GM21423 (cell line): ENCODE results near the gene ACKR4.
A peak's percentile ranks its signal among the peaks of the same experiment; 100 is the strongest.
"Not testable (repeated sequence)": the region's sequence is repeated elsewhere in the genome, so short reads cannot be mapped to it uniquely, and the experiment has no call there.

Experiments used
- ATAC-seq: cut with Tn5 transposase; IDR thresholded peaks from one replicate; pipeline ENCODE4 v1.9.1; 2021; ENCODE audit warnings: mild to moderate bottlenecking, moderate library complexity; ENCODE audit not compliant: unreplicated experiment

Gene ACKR4

GRCh38 chr3:132593947-132594323, 3.1 kb upstream of the ACKR4 start:
- ATAC-seq, result no peak

DNA sequence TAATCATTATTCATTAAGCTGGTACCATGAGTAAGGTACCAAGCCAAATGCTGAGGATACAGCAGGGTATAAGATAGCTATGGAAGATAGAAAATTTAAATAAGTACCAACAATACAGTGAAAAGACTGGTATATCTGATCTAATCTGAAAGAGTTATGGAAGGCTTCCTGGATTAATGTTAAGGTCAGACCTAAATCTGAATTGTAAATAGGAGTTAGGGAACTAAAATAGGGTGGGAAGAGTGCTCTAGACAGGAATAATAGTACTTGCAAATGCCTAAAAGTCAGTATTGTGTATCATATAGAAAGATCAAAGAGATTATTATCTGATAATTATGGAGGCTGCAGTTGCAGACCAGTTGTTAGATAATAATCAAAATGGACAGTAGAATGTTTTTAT, 2.6 kb upstream of the ACKR4 start:
- no peak for ATAC-seq

- ATAC-seq, result no peak
Measured at GRCh38 chr3:132595014-132595413, 2.1 kb upstream of the ACKR4 start.

DNA sequence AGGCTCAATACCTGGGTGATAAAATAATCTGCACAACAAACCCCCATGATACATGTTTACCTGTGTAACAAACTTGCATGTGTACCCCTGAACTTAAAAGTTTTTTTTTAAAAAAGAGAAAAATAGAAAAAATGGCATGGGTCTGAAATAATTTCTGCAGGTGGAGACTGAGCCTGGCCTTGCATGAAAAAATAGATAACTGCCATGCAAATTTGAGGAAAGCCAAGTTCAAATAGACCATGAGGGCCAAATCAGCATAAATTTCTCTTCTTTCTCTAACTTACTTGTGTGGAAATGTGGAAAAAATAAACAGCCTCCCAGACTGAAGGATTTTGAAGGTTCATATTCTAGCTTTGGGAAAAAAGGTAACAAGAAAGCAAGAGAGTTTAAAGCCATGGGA, 744 bp upstream of the ACKR4 start:
- no peak for ATAC-seq

- no peak for ATAC-seq
Measured at GRCh38 chr3:132597660-132598059, 590 bp downstream of the ACKR4 start.

DNA sequence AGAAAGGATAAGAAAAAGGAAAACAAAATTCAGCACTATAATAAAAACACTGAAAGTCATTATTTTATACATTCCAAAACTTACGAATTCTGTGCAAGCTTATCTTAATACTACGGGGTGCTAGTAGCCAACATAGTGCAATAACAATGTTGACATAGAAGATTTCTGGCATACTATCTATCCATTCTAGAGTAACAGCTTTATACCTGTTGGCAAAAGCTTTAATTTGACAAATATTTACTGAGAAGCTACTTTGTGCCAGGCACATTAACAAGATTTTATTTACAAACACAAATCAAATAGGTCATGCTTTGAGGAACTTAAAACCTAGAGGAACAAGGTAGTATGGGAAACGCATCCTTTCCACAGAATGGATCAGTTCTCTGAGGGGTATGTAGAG, 1.1 kb downstream of the ACKR4 start:
- ATAC-seq, result no peak

DNA sequence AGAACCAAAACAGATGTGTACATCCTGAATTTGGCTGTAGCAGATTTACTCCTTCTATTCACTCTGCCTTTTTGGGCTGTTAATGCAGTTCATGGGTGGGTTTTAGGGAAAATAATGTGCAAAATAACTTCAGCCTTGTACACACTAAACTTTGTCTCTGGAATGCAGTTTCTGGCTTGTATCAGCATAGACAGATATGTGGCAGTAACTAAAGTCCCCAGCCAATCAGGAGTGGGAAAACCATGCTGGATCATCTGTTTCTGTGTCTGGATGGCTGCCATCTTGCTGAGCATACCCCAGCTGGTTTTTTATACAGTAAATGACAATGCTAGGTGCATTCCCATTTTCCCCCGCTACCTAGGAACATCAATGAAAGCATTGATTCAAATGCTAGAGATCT, 3.5 kb downstream of the ACKR4 start:
- ATAC-seq, result not testable (repeated sequence)

DNA sequence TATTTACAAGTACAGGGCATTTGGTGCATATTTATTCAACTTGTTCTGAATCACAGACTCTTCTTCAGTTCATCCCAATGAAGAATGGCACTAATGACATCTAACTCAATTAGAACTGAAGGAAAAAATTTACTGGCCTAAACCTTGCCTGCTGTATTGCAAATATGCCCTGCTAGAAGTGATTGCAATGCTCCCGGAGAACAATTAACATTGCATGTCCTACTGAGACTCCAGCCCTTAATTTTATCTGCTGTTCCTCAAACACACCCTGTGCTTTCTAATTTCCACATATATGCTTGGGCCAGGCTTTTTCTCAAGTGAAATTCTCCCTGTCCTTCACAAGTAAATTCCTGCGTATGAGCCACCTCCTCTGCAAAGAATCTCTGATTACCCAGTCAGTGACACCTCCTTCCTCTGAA, 8.3 kb downstream of the ACKR4 start:
- no peak for ATAC-seq

- no peak for ATAC-seq
Measured at GRCh38 chr3:132606085-132606484, 9.0 kb downstream of the ACKR4 start.

- ATAC-seq, result not testable (repeated sequence)
Measured at GRCh38 chr3:132606620-132607019, 9.6 kb downstream of the ACKR4 start.

- ATAC-seq, result not testable (repeated sequence)
Measured at GRCh38 chr3:132615301-132615700, 18.2 kb downstream of the ACKR4 start.

GRCh38 chr3:132615881-132616280, 18.8 kb downstream of the ACKR4 start:
- no peak for ATAC-seq

- no peak for ATAC-seq
Measured at GRCh38 chr3:132616780-132617179, 19.7 kb downstream of the ACKR4 start.

DNA sequence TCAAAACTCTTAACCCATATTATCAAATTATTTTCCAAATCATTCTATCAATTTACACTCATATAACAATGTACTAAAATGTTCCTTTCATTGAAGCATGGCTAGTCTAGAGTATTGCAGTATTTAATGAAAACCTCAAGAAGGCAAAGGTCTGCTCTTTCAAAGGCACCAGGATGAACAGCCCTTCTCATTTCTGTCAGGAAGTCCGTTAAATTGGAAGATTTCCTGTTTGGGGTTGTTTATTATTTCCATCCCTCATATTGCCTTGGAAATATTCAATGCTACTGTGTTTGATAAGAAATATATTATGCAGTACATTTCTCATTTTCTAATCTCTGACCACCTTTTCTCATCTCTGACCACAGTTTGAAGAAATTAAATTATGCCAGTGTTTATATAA, 25.1 kb downstream of the ACKR4 start:
- no peak for ATAC-seq

DNA sequence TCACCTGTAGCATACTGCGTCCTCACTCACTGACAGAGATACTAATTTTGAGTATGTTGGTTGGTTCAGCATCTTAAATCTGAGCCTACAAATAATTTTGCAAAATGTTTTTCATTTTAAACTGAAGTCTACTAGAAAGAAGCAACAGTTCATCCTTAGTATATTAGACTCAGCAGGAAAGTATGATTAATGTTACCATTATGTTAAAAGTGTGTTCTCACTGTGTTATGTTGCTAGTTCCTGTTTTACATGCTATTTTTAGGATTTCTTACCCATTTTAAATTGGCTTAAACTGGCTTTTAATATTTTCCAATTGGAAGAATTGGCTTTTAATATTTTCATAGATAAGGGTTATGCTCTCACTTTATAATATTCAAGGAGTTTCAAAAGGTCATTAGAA, 25.7 kb downstream of the ACKR4 start:
- ATAC-seq, result no peak

- ATAC-seq, result no peak
Measured at GRCh38 chr3:132623646-132624045, 26.6 kb downstream of the ACKR4 start.

DNA sequence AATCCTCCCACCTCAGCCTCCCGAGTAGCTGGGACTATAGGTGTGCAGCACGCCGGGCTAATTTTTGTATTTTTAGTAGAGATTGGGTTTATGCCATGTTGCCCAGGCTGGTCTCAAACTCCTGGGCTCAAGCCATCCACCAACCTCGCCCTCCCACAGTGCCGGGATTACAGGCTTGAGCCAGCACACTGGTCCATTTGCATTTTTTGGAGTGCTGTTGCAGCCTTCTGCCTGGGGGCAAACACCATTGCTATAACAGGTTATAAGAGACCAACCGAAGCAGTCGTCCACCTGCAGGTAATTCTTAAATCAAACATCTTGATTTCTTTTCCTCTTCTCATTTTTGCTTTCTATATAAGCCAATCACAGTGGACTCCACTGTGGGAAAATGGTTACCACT, 27.7 kb downstream of the ACKR4 start:
- no peak for ATAC-seq

GRCh38 chr3:132625613-132626012, 28.5 kb downstream of the ACKR4 start:
- ATAC-seq, result peak; percentile 88

- ATAC-seq, result no peak
Measured at GRCh38 chr3:132626955-132627354, 29.9 kb downstream of the ACKR4 start.

DNA sequence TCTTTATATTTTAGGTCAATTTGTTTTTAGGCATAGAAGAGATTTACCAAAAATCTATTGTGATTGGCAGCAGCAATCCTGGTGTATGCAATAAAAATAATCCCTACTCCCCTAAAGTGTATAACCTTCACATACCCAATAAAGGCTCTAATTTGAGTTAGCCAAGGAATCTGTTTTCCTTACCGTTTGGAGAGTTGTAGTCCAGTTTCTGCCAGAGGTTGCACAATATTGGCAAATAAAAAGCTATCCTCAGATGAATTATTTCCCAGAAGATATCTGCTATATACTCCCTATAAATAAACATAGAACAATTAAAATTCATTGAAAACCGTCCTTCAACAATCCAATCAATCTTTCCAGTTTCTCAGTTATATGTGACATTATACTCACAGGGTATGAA, 31.1 kb downstream of the ACKR4 start:
- no peak for ATAC-seq

DNA sequence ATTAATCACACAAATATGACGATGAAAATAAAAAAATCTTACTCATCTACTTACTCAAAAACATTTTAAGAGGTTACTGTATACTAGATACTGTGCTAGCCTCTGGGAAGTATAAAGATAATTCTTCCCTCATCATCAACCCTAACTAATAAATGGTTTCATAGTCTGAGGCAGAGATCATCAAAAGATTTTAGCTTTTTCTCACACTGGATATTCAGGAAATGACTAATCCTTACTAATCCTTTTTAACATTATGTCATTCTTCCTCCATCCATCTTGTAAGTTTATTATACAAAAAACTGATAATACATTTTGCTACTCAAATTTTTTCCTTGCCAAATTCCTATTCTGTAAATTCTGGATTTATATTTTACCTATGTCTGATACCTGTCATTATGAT, 32.9 kb downstream of the ACKR4 start:
- no peak for ATAC-seq

GRCh38 chr3:132630612-132631011, 33.5 kb downstream of the ACKR4 start:
- ATAC-seq, result no peak

DNA sequence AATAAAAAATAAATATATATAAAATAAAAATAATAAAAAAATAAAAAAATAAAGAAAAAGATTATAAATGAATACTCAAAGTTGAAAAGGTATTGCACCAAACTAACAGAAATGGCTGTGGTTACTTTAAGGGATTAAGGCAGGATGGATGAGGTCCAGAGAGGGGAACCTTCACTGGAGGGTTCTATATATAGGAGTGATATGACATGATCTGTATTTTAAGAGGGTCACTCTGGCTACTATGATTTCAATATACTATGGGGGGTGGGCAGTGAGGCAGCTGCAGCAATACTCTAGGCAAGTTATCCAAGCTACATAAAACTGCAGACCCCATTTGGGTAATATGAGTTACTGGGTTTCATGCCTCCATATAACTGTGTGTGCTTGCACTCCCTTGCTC, 38.0 kb downstream of the ACKR4 start:
- ATAC-seq, result no peak

DNA sequence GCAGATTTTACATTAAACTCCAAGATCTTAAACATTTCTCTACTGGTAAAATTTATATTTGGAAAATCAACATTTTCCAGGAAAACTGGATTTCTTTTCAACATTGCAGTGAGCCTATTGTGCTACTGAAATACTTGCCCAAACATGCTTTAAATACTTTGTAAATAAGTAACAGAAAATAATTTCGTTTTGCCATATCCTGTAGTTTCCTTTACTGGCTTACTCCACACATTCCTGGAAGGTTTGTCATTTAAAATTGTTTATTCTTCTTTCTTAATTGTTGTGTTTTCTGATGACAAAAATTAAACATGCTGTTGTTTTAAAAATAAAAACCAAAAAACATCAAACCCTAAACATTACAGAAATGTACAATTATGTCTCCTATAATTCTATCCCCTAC, 40.5 kb downstream of the ACKR4 start:
- no peak for ATAC-seq
